Mesenchymal stem cell (in vitro differentiated cells and primary cell): ENCODE data around the gene LOC128125822.

Experiments used
- DNase-seq: peaks from one replicate; pipeline ENCODE4 v3.0.0-alpha.2; 2013
- H2AFZ ChIP-seq: one replicate; pipeline ENCODE4 v1.6.1; 2013; ENCODE audit warnings: low read depth, mild to moderate bottlenecking, control low read depth, inconsistent platforms, low read length, moderate library complexity
- H2AK5ac ChIP-seq: 2 replicates; pipeline ENCODE4 v1.6.1; 2013; ENCODE audit warnings: low read length, moderate library complexity, mild to moderate bottlenecking, inconsistent platforms; ENCODE audit not compliant: severe bottlenecking
- H2BK120ac ChIP-seq: one replicate; pipeline ENCODE4 v1.6.1; 2013; ENCODE audit warnings: low read depth, mild to moderate bottlenecking, inconsistent platforms, low read length, moderate library complexity
- H2BK12ac ChIP-seq, 2 experiments: one replicate each; pipeline ENCODE4 v1.6.1; 2013; ENCODE audit warnings: inconsistent platforms in 2 of 2, low read length in 2 of 2, mild to moderate bottlenecking in 2 of 2, moderate library complexity in 2 of 2, control low read depth in 1 of 2
- H2BK15ac ChIP-seq: one replicate; pipeline ENCODE4 v1.6.1; 2013; ENCODE audit warnings: mild to moderate bottlenecking, low read depth, inconsistent platforms; ENCODE audit not compliant: poor library complexity, severe bottlenecking
- H2BK5ac ChIP-seq: 2 replicates; pipeline ENCODE4 v1.6.1; 2013; ENCODE audit warnings: low read depth, mild to moderate bottlenecking, low read length, control low read depth, inconsistent platforms; ENCODE audit not compliant: poor library complexity, severe bottlenecking
- H3K14ac ChIP-seq, 2 experiments: one replicate each; pipeline ENCODE4 v1.6.1; 2013; ENCODE audit warnings: inconsistent platforms in 2 of 2, low read length in 2 of 2, control low read depth in 1 of 2, mild to moderate bottlenecking in 1 of 2, moderate library complexity in 1 of 2
- H3K18ac ChIP-seq, 2 experiments: one replicate each; pipeline ENCODE4 v1.6.1; 2013; ENCODE audit warnings: inconsistent platforms in 2 of 2, low read length in 2 of 2, control low read depth in 1 of 2, low read depth in 1 of 2, mild to moderate bottlenecking in 1 of 2
- H3K23ac ChIP-seq, 2 experiments: one replicate each; pipeline ENCODE4 v1.6.1; 2013; ENCODE audit warnings: inconsistent platforms in 2 of 2, low read length in 2 of 2, mild to moderate bottlenecking in 2 of 2, moderate library complexity in 2 of 2, control low read depth in 1 of 2
- H3K27ac ChIP-seq: 2 replicates; pipeline ENCODE4 v1.5.1; 2013; ENCODE audit warnings: mild to moderate bottlenecking, moderate library complexity, low read length, control low read depth, inconsistent platforms; ENCODE audit not compliant: poor library complexity, severe bottlenecking
- H3K27me3 ChIP-seq, 2 experiments: 2 replicates each; pipeline versions ENCODE4 v1.6.1 to v1.7.0; 2013; ENCODE audit warnings: low read length in 2 of 2, mild to moderate bottlenecking in 2 of 2, moderate library complexity in 2 of 2, control low read depth in 1 of 2, inconsistent platforms in 1 of 2; ENCODE audit not compliant: control insufficient read depth in 1 of 2, insufficient read depth in 1 of 2
- H3K36me3 ChIP-seq, 2 experiments: 2 replicates each; pipeline versions ENCODE4 v1.6.1 to v1.7.0; 2013; ENCODE audit warnings: low read length in 2 of 2, control low read depth in 1 of 2, inconsistent platforms in 1 of 2, low read depth in 1 of 2, mild to moderate bottlenecking in 1 of 2; ENCODE audit not compliant: insufficient read depth in 2 of 2, control insufficient read depth in 1 of 2
- H3K4ac ChIP-seq, 2 experiments: one replicate each; pipeline ENCODE4 v1.6.1; 2013; ENCODE audit warnings: inconsistent platforms in 2 of 2, low read length in 2 of 2, mild to moderate bottlenecking in 2 of 2, moderate library complexity in 2 of 2, control low read depth in 1 of 2, low read depth in 1 of 2
- H3K4me1 ChIP-seq: 2 replicates; pipeline ENCODE4 v1.6.1; 2013; ENCODE audit warnings: low read depth, low read length, control low read depth; ENCODE audit not compliant: control insufficient read depth, insufficient read depth
- H3K4me2 ChIP-seq: 2 replicates; pipeline ENCODE4 v1.6.1; 2013; ENCODE audit warnings: low read length, mild to moderate bottlenecking, inconsistent platforms; ENCODE audit not compliant: poor library complexity, severe bottlenecking
- H3K4me3 ChIP-seq, 2 experiments: 2 replicates each; pipeline versions ENCODE4 v1.5.1 to v1.7.0; 2013; ENCODE audit warnings: low read length in 2 of 2, mild to moderate bottlenecking in 2 of 2, control low read depth in 1 of 2, low read depth in 1 of 2; ENCODE audit not compliant: insufficient read depth in 1 of 2
- H3K79me1 ChIP-seq: replicated peaks from 2 replicates; pipeline ENCODE4 v1.6.1; 2013; ENCODE audit warnings: mild to moderate bottlenecking, control low read depth, low read length, inconsistent platforms; ENCODE audit not compliant: poor library complexity, severe bottlenecking
- H3K9ac ChIP-seq: 2 replicates; pipeline ENCODE4 v1.7.0; 2013; ENCODE audit warnings: mild to moderate bottlenecking, low read length, moderate library complexity
- H3K9me3 ChIP-seq: 2 replicates; pipeline ENCODE4 v1.7.0; 2013; ENCODE audit warnings: mild to moderate bottlenecking, low read length; ENCODE audit not compliant: control insufficient read depth
- H4K8ac ChIP-seq: one replicate; pipeline ENCODE4 v1.6.1; 2013; ENCODE audit warnings: inconsistent platforms, mild to moderate bottlenecking, low read length, moderate library complexity
- H4K91ac ChIP-seq: one replicate; pipeline ENCODE4 v1.6.1; 2013; ENCODE audit warnings: mild to moderate bottlenecking, low read length, inconsistent platforms
- WGBS: methylation state at CpG from one replicate; pipeline ENCODE4 v1.1.7; 2013; ENCODE audit warnings: mixed read lengths; 5-methylcytosine and 5-hydroxymethylcytosine counted together

The LOC128125822 gene

GRCh38 chr6:63526931-63527330, 45.3 kb upstream of the LOC128125822 start:
- Histone ChIP-seq H2AK5ac (no peak overlapping the region), H2BK120ac (no peak overlapping the region), H2BK5ac (no peak overlapping the region), H3K9ac (peak overlapping the region; percentile 23), H2AFZ (no peak overlapping the region), H4K91ac (no peak overlapping the region), H3K9me3 (no peaks in the 10 kb centered on the region), H3K27ac (no peak overlapping the region), H3K23ac (no peak overlapping the region), H4K8ac (no peak overlapping the region), H3K4me1 (peaks cover 7% of the 10 kb centered on the region), H2BK12ac (no peak overlapping the region), H3K4me3 (no peak overlapping the region), H3K4me2 (no peak overlapping the region), H3K14ac (no peak overlapping the region), H3K27me3 (no peaks in the 10 kb centered on the region), H3K18ac (no peak overlapping the region), H2BK15ac (no peak overlapping the region), H3K36me3 (no peaks in the 10 kb centered on the region), H3K4ac (no peak overlapping the region), H3K79me1 (no peaks in the 10 kb centered on the region)
- DNase-seq, result no peak

GRCh38 chr6:63527658-63528514, 44.4 kb upstream of the LOC128125822 start:
- Histone ChIP-seq H2BK12ac (peak overlapping the region; percentile 84 to 86), H2BK15ac (peak overlapping the region; percentile 84), H3K9me3 (no peaks in the 10 kb centered on the region), H3K23ac (no peak overlapping the region), H2BK5ac (no peak overlapping the region), H3K27me3 (no peaks in the 10 kb centered on the region), H2BK120ac (peak overlapping the region; percentile 71), H3K27ac (peak overlapping the region; percentile 71), H4K91ac (no peak overlapping the region), H3K4me3 (peak overlapping the region in 1 of 2 experiments; percentile 17), H3K14ac (no peak overlapping the region), H3K4ac (peak overlapping the region in 1 of 2 experiments; percentile 57), H3K4me1 (peaks cover 7% of the 10 kb centered on the region), H2AK5ac (no peak overlapping the region), H3K36me3 (no peaks in the 10 kb centered on the region), H3K79me1 (no peaks in the 10 kb centered on the region), H3K4me2 (no peak overlapping the region), H3K18ac (peak overlapping the region; percentile 25 to 93), H2AFZ (no peak overlapping the region), H3K9ac (peak overlapping the region; percentile 56), H4K8ac (peak overlapping the region; percentile 82)
- WGBS, result 44% methylated on average over 6 of the region's 6 CpGs
- DNase-seq, result peak; percentile 100

GRCh38 chr6:63529498-63529897, 42.8 kb upstream of the LOC128125822 start:
- no peak overlapping the region for H3K27ac ChIP-seq
- H3K36me3 ChIP-seq, result no peaks in the 10 kb centered on the region
- no peak overlapping the region for H3K23ac ChIP-seq
- no peak for DNase-seq
- H2BK15ac ChIP-seq, result no peak overlapping the region
- no peaks in the 10 kb centered on the region for H3K9me3 ChIP-seq
- no peak overlapping the region for H2BK12ac ChIP-seq
- H3K4me3 ChIP-seq, result no peak overlapping the region
- no peak overlapping the region for H3K4me2 ChIP-seq
- H3K14ac ChIP-seq, result no peak overlapping the region
- no peak overlapping the region for H2BK5ac ChIP-seq
- no CpG with 5 or more reads among the region's 4 CpGs for WGBS
- H4K91ac ChIP-seq, result no peak overlapping the region
- H3K4me1 ChIP-seq, result peaks cover 7% of the 10 kb centered on the region
- H2BK120ac ChIP-seq, result no peak overlapping the region
- H3K9ac ChIP-seq, result no peak overlapping the region
- no peak overlapping the region for H4K8ac ChIP-seq
- no peaks in the 10 kb centered on the region for H3K79me1 ChIP-seq
- H2AK5ac ChIP-seq, result no peak overlapping the region
- H3K18ac ChIP-seq, result peak overlapping the region; percentile 33 to 35
- H3K4ac ChIP-seq, result no peak overlapping the region
- no peak overlapping the region for H2AFZ ChIP-seq
- no peaks in the 10 kb centered on the region for H3K27me3 ChIP-seq

GRCh38 chr6:63530182-63530581, 42.1 kb upstream of the LOC128125822 start:
- Histone ChIP-seq H3K4me3 (no peak overlapping the region), H3K4me2 (no peak overlapping the region), H3K27me3 (no peaks in the 10 kb centered on the region), H2AFZ (no peak overlapping the region), H4K8ac (no peak overlapping the region), H2BK120ac (no peak overlapping the region), H3K9me3 (no peaks in the 10 kb centered on the region), H4K91ac (peak overlapping the region; percentile 50), H3K9ac (no peak overlapping the region), H3K18ac (peak overlapping the region in 1 of 2 experiments; percentile 33), H3K14ac (peak overlapping the region in 1 of 2 experiments; percentile 86), H2BK12ac (peak overlapping the region in 1 of 2 experiments; percentile 66), H3K79me1 (no peaks in the 10 kb centered on the region), H3K36me3 (no peaks in the 10 kb centered on the region), H2BK15ac (no peak overlapping the region), H3K23ac (no peak overlapping the region), H3K27ac (no peak overlapping the region), H2AK5ac (no peak overlapping the region), H3K4me1 (peaks cover 7% of the 10 kb centered on the region), H3K4ac (no peak overlapping the region), H2BK5ac (peak overlapping the region; percentile 76)
- 93% methylated on average over 3 of the region's 3 CpGs for WGBS
- DNase-seq, result no peak
